GM12873 (cell line): ENCODE measurements around the gene BZW1.

Experiments
- CTCF ChIP-seq: IDR thresholded peaks from 2 replicates; pipeline ENCODE4 v1.5.1; 2012; ENCODE audit warnings: low read depth, mild to moderate bottlenecking, moderate library complexity, low read length, control low read depth; ENCODE audit not compliant: insufficient read depth; ENCODE audit errors: missing control alignments

The BZW1 gene

GRCh38 chr2:200809506-200810251 is 2.0 kb upstream of the BZW1 start:
- no peak for TF ChIP-seq CTCF

GRCh38 chr2:200810252-200810997 is 1.3 kb upstream of the BZW1 start:
- no peak for TF ChIP-seq CTCF

- no peak for TF ChIP-seq CTCF
These were observed 745 bp upstream of the BZW1 start for GRCh38 chr2:200810998-200811332.

GRCh38 chr2:200812122-200813022 is 662 bp downstream of the BZW1 start:
- peak; percentile 58 for TF ChIP-seq CTCF

- no peak for TF ChIP-seq CTCF
These were observed 2.6 kb downstream of the BZW1 start for GRCh38 chr2:200814276-200814815.

GRCh38 chr2:200814917-200815316 is 3.2 kb downstream of the BZW1 start:
- TF ChIP-seq CTCF: no peak
